Duodenal mucosa (tissue), 2 donors: Measurements from ENCODE around the gene CKS1B.
"Not testable (repeated sequence)": the region's sequence is repeated elsewhere in the genome, so short reads cannot be mapped to it uniquely, and the experiment has no call there.

ENCODE experiments used
- H3K27ac ChIP-seq: one replicate; pipeline ENCODE4 v1.7.0; 2013; ENCODE audit warnings: low read depth, low read length
- H3K27me3 ChIP-seq, 2 donors: one replicate each; pipeline ENCODE4 v1.7.0; 2013; ENCODE audit warnings: low read length in 2 of 2, control low read depth in 1 of 2; ENCODE audit not compliant: insufficient read depth in 2 of 2, control insufficient read depth in 1 of 2
- H3K36me3 ChIP-seq, 2 donors: one replicate each; pipeline ENCODE4 v1.7.0; 2013; ENCODE audit warnings: low read length in 2 of 2, control low read depth in 1 of 2; ENCODE audit not compliant: insufficient read depth in 2 of 2, control insufficient read depth in 1 of 2
- H3K4me1 ChIP-seq, 2 donors: one replicate each; pipeline ENCODE4 v1.7.0; 2013; ENCODE audit warnings: low read length in 2 of 2, control low read depth in 1 of 2; ENCODE audit not compliant: insufficient read depth in 2 of 2, control insufficient read depth in 1 of 2
- H3K4me3 ChIP-seq, 2 donors: one replicate each; pipeline ENCODE4 v1.7.0; 2013; ENCODE audit warnings: low read length in 2 of 2, low read depth in 1 of 2
- H3K9ac ChIP-seq, 2 donors: one replicate each; pipeline ENCODE4 v1.7.0; 2013; ENCODE audit warnings: low read length in 2 of 2, low read depth in 1 of 2
- H3K9me3 ChIP-seq, 2 donors: one replicate each; pipeline ENCODE4 v1.7.0; 2013; ENCODE audit warnings: low read length in 2 of 2, control low read depth in 1 of 2; ENCODE audit not compliant: control insufficient read depth in 1 of 2

CKS1B gene

GRCh38 chr1:154994591-154994990, 20.1 kb downstream of the CKS1B start:
- Histone ChIP-seq H3K4me3 (no peak overlapping the region), H3K4me1 (peaks cover 18 to 31% of the 10 kb centered on the region in 2 donors), H3K9ac (no peak overlapping the region)

GRCh38 chr1:154995301-154995983, 21.0 kb downstream of the CKS1B start:
- not testable (repeated sequence) for H3K27ac ChIP-seq, H3K9ac ChIP-seq, H3K9me3 ChIP-seq, H3K27me3 ChIP-seq, H3K36me3 ChIP-seq, H3K4me3 ChIP-seq
- peaks cover 22 to 34% of the 10 kb centered on the region in 2 donors for H3K4me1 ChIP-seq

More at GRCh38 chr1:154994591-154994990, 20.1 kb downstream of the CKS1B start:
- Histone ChIP-seq H3K27ac (no peak overlapping the region), H3K27me3 (no peaks in the 10 kb centered on the region), H3K36me3 (peaks cover 4 to 12% of the 10 kb centered on the region in 2 donors), H3K9me3 (no peaks in the 10 kb centered on the region)

- Histone ChIP-seq H3K27me3 (no peaks in the 10 kb centered on the region), H3K27ac (no peak overlapping the region), H3K36me3 (peaks cover 0 to 4% of the 10 kb centered on the region in 2 donors), H3K9ac (no peak overlapping the region), H3K4me3 (no peak overlapping the region), H3K4me1 (peaks cover 22 to 34% of the 10 kb centered on the region in 2 donors), H3K9me3 (no peaks in the 10 kb centered on the region)
Measured at GRCh38 chr1:154996966-154997701, 22.7 kb downstream of the CKS1B start.

GRCh38 chr1:154998201-154998780, 23.8 kb downstream of the CKS1B start:
- peaks cover 22 to 34% of the 10 kb centered on the region in 2 donors for H3K4me1 ChIP-seq
- no peaks in the 10 kb centered on the region for H3K9me3 ChIP-seq
- H3K36me3 ChIP-seq: no peaks in the 10 kb centered on the region
- no peak overlapping the region for H3K27ac ChIP-seq
- no peaks in the 10 kb centered on the region for H3K27me3 ChIP-seq
- no peak overlapping the region for H3K4me3 ChIP-seq
- H3K9ac ChIP-seq: no peak overlapping the region

GRCh38 chr1:154998818-154999570, 24.5 kb downstream of the CKS1B start:
- no peaks in the 10 kb centered on the region for H3K9me3 ChIP-seq
- H3K27me3 ChIP-seq: no peaks in the 10 kb centered on the region
- H3K27ac ChIP-seq: no peak overlapping the region
- peak overlapping the region; percentile 40 to 88 for H3K9ac ChIP-seq
- peak overlapping the region; percentile 21 to 58 for H3K4me3 ChIP-seq
- H3K36me3 ChIP-seq: no peaks in the 10 kb centered on the region
- peaks cover 22 to 34% of the 10 kb centered on the region in 2 donors for H3K4me1 ChIP-seq

GRCh38 chr1:154999571-155000410, 25.3 kb downstream of the CKS1B start:
- peak overlapping the region; percentile 88 for H3K27ac ChIP-seq
- H3K27me3 ChIP-seq: no peaks in the 10 kb centered on the region
- H3K4me1 ChIP-seq: peaks cover 30 to 33% of the 10 kb centered on the region in 2 donors
- peak overlapping the region; percentile 82 to 89 for H3K4me3 ChIP-seq
- H3K9me3 ChIP-seq: no peaks in the 10 kb centered on the region
- H3K36me3 ChIP-seq: no peaks in the 10 kb centered on the region
- peak overlapping the region; percentile 88 to 93 for H3K9ac ChIP-seq

GRCh38 chr1:155000411-155000725, 25.9 kb downstream of the CKS1B start:
- H3K4me3 ChIP-seq: peak overlapping the region; percentile 82 to 89
- H3K36me3 ChIP-seq: no peaks in the 10 kb centered on the region
- peak overlapping the region; percentile 94 for H3K27ac ChIP-seq
- H3K27me3 ChIP-seq: no peaks in the 10 kb centered on the region
- no peaks in the 10 kb centered on the region for H3K9me3 ChIP-seq
- H3K4me1 ChIP-seq: peaks cover 34 to 35% of the 10 kb centered on the region in 2 donors
- peak overlapping the region; percentile 88 to 94 for H3K9ac ChIP-seq

- Histone ChIP-seq H3K4me3 (peak overlapping the region; percentile 82 to 89), H3K36me3 (no peaks in the 10 kb centered on the region), H3K27me3 (no peaks in the 10 kb centered on the region), H3K9me3 (no peaks in the 10 kb centered on the region), H3K9ac (peak overlapping the region; percentile 88 to 94), H3K4me1 (peaks cover 39 to 40% of the 10 kb centered on the region in 2 donors), H3K27ac (peak overlapping the region; percentile 94)
Measured at GRCh38 chr1:155000726-155001424, 26.4 kb downstream of the CKS1B start.

GRCh38 chr1:155001425-155001674, 26.9 kb downstream of the CKS1B start:
- H3K4me1 ChIP-seq: peaks cover 40 to 45% of the 10 kb centered on the region in 2 donors
- peak overlapping the region; percentile 88 to 94 for H3K9ac ChIP-seq
- H3K9me3 ChIP-seq: no peaks in the 10 kb centered on the region

More at GRCh38 chr1:155001425-155001674, 26.9 kb downstream of the CKS1B start:
- peak overlapping the region; percentile 94 for H3K27ac ChIP-seq
- no peaks in the 10 kb centered on the region for H3K27me3 ChIP-seq
- H3K36me3 ChIP-seq: no peaks in the 10 kb centered on the region
- H3K4me3 ChIP-seq: peak overlapping the region; percentile 82 to 89
